ENCODE results near the gene GAS5.

GRCh38 chr1:173893611-173894010 is 25.8 kb upstream of the GAS5 start:
- TF ChIP-seq CTCF (IDR thresholded peaks at IDR 0.05) (no peak), POLR2AphosphoS5 (IDR thresholded peaks at IDR 0.05; ENCODE audit: insufficient read depth in 1 of 2, low read depth in 1 of 2) (no peak), POLR2A (IDR thresholded peaks at IDR 0.05) (no peak)

Data from vagina (tissue), 2 donors.